Activated gamma-delta T cell (primary cell): ENCODE data around the gene SEC16A.

Source experiments
- DNase-seq: peaks from one replicate; lab custom pipeline; 2025; lab: John Stamatoyannopoulos, UW

The SEC16A gene

DNA sequence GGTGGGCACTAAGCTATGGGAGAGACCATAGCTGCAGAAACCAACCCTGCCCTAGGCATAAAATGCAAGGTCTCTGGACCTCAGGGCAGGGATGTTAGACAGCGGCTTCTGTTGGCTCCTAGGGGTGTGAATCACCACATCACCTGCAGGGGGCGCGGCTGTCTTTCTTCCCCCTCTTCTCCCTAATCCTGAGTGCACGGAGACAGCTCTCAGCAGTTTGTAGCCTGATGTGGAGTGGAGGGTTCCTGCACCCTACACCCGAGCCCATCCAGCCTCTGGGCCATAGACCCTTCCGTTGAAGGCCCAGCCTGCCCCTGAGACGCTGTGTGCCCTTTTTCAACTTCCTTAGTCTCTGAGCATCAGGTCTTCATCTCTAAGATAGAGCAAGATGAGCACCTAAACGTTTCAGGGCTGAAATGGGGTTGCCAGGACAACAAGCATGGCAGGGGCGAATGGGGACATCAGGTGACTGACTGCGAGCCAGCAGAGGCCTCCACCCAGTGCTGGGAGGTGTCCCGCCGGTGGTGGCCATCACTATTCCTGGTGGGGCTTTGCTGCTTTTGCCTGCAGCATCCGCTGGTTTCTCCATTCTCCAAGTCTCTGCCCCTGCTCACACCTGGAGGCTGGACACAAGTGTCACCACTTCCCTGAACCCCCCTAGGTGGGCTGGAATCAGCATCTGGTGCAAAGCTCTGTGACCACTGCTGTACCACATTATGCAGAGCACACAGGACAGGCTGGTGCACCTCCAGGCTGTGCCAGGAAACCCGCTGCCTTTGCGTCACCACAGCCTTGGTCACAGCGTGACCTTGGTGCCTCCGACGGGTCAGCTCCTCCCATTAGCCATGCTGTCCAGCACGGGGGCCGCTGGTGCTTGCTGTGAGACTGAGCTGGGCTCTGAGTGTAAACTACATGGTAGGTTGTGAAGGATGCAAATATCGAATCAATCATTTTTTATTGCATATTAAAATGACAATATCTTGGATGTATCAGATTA, 2.5 kb upstream of the SEC16A start:
- no peak for DNase-seq

DNA sequence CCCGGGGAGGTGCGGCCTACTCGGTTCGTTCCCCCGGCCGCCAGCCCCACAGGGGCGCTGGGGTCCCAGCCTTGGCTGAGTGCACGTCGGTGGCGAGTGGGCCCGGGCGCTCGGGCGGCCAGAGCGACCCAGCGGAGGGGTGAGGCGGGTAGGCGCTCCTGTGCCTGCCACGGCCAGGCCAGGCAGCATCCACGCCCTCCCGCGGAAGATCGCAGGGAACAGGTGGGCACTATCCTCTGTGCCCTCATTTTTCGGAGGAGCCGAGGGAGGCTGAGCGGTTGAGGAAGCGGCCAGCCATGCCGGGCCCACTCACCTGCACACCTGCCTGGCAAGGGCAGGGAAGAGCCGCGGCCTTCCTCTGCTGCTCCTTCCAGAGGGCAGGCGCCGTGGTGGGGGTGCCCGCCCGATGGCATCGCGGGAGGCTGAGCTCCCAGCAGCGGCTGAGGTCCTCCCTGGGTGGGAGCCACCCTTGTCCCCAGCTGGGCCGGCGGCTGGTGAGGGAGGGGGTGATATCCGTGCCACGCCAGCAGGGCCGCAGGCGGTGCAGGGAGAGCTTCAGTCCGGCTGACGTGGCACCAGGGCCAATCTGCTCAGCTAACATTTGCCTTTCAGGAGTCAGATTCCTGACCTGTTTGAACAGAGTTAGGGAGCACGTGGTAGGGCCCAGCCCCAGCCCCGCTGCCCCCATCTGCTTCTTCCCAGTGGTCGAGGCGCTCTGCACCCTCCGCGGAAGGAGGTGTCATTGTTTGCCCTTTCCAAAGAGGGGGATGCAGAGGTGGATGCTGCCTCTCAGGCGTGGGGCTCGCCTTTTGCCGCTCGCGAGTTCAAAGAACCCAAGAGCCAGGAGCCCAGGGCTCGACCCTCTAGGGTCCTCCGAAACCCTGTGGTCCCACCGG, 1.6 kb upstream of the SEC16A start:
- DNase-seq = peak; percentile 48

DNA sequence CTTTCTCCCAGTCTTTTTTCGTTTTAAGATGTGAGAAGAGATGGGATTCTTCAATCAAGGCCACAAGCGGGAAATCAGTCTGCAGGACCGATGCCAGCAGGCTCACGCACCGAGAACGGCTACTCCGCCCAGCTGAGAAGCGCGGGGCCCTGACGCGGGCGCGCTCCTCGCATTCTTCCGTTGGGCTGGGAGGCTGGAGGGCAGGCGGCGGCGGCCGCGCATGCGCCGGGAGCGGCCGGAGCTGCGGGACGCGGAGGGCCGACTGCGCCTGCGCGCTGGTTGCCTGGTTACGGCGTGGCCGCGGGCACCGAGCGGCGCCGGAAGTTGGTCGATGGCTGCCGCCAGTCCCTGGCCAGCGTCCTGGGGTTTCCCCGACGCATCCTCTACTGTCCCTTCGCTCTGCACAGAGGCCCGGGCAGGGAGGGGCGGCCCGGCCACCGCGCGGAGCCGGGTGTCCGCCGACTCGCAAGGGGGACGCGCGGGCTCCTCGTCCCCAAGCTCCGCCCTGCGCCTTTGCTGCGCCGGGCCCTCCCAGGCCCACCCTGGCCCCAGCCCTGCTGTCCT, 831 bp upstream of the SEC16A start:
- peak; percentile 96 for DNase-seq

DNA sequence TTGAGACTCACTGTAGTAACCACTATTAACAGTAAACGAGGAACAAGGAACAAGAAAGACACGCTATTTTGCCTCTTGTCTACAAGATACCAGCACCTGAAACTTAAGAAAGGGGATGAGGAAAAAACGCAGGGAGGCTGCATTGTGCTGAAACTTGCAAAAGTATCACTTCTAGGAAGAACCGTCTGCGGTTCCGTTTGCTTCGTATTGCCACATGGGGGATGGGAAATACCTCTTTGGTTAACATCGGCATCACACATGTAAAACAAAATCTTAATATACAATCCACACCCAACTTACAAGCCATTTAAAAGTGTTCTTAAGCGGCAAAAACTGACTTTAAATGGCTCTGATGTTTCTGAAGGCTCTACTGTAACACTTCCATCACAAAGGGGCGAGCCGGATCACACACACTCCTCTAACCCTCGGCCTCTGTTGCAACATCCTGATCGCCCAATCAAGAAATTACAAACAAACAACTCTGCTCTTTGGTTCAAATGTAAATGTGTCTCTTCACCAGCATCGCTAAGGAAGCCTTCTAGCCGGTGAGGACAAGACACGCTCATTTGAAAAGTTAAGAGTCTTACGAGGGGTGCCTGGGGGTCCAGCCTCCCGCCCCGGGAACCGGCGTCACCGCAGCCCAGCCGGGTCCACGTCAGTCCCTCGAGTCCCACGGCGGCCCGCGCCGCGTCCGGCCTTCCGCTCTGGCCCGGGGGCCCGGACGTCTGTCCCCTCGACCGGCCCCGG, 621 bp downstream of the SEC16A start:
- no peak for DNase-seq

DNA sequence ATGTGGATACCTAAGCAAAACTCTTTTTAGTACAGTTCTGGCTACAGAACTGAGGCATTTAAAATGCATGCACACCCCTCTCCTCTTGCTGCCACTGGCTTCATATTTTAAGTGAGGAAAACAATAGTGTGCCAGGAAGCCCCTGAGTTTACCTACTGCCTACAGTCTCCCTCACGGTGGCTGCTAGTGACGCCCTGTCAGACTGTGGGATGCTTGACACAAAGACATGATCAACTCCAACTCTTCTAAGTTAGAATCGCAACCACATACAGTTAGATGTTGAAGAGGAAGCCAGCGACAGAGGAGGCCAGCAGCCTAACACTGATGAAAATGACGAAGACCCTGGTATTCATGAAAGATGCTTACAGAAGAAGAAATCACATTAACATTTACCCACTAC, 1.3 kb downstream of the SEC16A start:
- no peak for DNase-seq

DNA sequence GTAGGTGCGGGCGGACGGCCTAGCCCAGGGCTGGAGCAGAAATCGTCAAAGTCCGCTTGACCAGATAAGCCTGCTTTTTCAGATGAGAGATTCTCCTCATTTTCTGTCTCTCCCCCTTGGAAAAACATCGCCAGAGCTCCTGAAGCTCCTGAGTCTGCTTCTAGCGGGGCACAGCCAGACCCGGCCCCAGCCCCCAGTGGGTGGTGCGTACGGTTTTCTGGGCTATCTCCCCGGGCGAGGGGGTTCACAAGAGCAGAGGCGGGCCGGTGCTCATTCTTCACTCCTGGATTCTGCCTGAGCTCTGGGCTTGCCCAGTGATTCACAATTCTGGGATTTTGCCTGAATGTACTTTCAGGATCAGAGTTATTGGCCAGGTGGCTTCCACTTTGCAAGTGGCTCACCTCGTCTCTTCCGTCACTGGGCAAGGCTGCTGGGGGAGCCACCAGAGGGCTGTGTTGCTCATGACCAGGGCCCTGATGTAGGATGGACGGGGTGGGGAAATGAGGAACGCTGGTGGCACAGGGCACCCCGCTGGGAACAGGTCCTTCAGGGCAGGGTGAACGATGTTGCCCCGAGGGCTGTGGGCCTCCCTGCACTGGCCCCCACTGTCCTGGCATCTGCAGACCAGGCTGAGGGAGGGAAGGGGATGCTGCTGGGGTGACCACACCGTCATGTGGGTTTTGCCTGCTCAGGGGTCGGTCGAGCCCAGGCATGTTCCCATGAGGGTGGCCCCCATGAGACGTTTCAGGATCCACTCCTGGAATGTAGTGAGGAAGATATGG, 6.3 kb downstream of the SEC16A start:
- no peak for DNase-seq

DNA sequence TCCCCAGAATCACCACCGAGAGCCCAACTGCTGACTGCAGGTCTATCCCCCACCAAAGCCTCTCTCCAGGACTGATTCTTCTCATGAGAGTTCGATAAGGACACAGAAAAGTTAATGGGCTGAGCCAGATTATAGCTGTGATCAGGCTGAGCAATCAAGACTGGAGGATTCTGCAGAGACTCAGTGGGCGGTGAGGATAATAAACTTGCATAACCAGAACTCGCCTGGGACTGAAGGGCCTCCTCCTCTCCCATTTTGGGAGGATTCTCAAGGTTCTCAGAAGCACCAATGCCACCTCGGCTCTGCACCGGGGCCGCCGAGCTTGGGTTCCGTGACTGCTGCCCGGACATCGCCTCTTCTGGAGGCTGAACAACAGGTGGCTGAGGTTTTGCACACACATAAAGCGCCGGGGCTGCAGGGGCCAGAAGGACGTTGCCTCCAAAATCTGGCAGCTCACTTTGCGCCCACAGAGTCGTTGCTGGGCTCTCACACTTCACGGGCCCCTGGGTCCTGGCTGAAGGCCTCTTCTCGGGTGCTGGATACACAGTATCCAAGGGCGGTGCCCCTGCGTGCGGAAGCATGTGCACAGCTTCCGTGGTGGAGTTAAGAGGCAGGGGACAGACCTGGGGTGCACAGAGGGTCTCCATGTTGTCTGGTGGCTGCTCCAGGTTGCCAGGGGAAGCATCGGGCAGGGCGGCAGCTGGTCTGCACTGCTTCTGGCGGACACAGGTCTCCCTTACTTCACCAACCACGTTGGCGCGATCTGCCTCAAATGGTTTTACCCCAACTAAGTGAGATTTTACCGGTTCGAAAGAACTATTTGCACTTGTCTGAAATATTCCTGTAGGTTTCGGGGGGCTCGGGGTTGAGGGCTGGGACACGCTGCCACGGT, 7.6 kb downstream of the SEC16A start:
- DNase-seq = no peak

DNA sequence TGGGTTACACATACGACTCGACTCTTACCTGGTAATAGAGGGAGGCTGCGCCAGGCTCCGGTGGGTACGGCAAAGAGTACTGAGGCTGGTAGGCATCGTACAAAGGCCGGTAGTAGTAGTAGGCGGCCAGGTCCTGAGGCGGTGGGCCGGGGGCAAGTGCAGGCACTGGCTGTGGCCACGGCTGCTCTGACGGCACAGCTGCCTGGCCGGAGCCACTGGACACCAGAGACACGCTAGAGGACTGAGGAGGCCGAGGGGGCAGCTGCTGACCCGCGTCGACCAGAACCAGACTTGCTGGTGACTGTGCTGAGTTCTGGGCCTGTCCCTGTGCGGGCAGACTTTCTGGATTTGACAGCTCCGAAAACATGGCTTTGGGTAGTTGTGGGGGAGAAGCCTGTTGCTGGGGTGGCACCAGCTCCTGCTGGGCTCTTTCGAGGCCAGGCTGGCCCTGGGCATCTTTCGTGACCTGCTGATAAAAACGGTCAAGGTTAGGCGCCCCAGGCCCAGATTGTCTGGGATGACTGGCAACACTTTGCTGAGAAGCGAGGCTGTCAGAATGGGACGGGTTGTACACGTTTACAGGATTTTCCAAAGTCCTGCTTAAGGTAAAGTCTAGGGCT, 8.7 kb downstream of the SEC16A start:
- no peak for DNase-seq

DNA sequence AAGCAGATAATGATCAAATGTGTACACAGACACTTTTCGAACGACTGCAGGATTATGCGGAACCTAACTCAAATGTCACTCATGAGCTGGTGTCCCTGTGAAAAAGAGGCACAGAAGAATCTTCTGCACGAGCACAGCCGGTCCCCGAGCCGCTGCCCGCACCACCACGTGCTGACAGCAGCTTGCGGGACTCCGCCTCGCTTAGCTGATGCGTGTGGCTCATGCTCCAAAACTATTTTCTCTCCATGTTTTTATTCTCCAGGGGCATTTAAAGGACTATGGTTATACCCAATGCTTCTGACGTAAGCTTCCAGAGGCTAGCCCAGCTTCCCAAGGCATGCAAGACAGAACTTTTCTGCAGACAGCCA, 9.5 kb downstream of the SEC16A start:
- no peak for DNase-seq

DNA sequence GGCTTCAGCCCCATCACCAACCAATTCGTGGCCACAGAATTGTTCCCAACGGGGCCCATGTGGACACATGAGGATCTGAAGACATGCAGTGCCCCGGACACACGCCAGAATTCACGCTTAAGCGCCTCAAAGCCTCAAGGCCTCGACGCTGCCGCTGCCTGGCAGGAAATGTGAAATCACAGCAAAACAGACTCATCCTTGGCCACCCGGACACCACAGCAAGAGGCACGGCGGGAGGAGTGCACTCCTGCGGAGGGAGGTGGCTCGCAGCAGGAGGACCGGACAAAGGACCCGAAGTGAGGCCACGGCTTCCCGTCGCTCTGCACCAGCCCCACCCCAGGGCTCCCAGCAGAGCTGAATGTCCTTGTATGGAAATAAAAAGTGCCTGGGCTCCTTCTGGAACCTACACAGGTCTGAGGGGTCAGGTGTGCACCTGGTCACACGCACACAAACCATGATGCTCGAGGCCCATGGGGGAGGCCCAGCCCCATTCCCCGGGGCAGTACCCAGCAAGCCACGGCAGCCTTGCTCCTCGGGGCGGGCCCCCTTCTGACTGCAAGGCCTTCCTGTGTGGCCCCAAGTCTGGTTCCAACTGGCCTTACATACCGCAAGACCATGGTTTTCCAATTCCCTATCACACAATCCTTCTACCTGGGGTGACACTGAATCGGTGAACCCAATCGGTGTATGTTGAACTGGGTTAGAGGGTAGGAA, 10.0 kb downstream of the SEC16A start:
- no peak for DNase-seq

DNA sequence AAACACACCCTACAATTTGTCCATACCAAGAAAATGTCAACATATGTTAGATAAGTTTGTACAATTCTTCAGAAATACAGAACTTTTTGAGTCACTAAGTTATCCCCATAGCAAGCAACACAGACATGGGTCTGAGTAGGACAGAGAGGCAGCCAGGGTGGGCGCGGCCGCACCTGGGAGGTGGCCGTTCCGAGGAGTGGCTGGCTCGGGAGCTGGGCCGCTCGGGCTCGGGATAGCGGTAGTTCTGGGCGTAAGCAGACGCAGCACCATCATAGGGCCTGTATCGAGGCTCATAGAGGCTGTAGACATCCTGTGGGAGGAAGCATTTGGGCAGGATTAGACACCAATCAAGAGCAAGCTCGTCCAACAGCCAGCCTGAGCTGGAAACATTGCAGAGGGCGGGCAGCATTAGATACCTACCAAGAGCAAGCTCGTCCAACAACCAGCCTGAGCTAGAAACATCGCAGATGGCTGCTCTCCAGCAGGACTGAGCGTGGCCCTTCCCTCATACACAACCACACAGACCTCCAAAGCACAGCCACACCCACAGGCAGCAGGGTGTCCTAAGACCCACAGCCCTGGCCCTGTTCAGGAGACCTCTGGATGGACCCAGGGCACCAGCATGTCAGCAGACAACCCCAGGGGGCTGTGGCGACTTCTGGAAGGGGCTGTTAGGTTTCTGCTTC, 10.9 kb downstream of the SEC16A start:
- no peak for DNase-seq

DNA sequence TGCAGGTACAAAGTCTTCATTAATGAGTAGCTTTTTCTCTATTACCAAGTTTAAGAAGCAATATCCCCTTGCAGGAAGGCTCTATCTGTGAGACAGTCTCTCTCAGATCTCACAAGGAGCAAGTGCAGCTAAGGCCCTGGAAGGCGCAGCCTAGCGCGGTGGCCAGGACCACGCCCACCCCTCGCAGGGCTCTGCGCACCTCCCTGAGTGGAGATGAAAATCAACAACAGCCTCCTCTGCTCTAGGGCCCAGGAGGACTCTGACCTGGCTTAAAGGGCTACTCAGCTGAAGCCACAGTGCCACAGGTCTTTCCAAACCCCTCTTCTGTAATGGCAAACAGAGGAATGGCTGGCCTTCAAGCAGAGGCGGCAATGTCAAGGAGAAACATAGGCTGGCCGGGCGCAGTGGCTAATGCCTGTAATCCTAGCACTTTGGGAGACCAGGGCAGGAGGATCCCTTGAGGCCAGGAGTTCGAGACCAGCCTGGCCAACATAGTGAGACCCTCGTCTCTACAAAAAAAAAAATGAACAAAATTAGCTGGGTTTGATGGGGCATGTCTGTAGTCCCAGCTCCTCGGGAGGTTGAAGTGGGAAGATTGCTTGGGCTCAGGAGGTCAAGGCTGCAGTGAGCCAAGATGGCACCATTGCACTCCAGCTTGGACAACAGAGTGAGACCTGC, 11.9 kb downstream of the SEC16A start:
- no peak for DNase-seq

DNA sequence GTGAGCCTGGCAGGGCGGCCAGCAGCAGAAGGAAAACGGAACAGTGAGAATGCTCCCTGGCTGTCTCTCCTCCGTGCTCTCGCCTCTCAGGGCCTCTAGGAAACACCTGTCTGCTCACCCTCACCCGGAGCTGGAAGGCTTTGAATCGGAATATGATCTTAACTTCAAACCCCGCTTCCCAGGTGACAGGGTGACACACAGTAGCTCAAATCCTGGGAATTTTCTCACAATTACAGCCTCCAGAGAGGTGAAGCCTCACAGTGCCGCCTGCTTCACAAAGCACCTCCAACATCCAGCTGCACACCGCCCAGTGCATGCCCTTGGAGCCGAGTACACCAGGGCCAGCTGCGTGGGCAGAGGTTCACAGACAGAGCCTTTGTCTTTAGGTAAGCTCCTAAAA, 12.5 kb downstream of the SEC16A start:
- DNase-seq = no peak

DNA sequence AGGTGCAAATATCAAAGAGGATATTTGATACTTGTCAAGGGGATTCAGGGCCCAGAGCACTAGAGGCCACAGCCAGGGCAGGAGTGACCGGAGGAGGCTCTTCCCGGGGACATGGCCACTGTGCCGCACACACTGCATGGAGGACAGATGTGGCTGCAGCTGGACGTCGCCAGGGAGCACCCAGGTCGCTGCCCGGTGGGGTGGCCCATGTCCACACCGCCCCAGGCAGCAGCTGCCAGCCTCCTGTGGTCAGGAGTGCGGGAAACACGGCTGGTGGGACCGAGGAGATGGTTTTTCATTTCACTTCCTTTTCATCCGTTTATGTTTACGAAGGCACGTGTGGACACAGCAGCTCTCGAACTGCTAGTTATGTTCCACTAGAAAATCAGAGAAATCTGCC, 15.1 kb downstream of the SEC16A start:
- no peak for DNase-seq

DNA sequence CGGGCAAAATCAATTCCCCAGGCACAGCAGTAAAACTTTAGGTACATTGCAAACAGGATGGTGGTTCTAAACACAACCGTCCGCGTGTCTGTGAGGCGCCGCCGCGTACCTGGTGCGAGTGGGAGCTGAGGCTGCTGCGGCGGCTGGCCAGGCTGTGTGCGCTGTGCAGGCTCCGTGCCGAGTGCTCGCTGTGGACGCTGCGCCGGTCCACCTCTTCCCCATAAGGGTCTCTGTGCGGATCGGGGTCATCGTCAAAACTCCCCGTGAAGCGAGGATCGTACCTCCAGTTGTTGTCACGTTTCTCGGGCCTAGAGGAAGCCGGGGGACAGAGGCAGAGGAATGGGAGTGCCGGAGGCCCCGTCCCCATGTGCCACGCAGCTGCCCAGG, 16.7 kb downstream of the SEC16A start:
- no peak for DNase-seq

DNA sequence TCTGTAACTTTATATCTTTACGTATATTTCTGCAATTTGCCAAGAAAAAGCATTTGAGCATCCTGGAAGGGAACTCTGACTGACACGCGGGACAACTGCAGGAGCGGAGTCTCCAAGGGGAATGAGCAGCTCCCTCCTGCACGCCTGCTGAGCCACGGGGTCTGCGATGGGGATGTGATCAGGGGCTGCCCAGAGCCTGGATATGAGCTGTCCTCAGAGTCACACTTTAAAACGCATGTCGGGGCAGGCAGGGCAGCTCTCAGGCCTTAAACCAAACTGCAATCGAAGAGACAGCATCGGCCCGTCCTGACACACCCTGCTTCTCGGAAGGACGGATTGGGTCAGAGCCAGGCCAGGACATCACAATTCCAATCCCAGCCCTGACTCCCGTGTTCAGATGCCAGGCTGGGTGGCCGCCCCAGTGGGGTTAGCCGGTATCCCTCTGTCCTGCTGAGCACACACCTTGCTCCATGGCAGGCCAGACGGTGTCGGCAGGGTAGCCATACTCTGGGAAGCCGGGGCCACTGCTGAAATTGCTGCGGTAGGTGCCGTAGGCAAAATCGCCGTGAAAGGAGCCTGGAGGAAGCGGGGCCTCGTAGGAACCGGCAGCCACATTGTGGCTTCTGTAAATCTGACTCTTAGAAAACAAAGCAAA, 17.2 kb downstream of the SEC16A start:
- DNase-seq = no peak

DNA sequence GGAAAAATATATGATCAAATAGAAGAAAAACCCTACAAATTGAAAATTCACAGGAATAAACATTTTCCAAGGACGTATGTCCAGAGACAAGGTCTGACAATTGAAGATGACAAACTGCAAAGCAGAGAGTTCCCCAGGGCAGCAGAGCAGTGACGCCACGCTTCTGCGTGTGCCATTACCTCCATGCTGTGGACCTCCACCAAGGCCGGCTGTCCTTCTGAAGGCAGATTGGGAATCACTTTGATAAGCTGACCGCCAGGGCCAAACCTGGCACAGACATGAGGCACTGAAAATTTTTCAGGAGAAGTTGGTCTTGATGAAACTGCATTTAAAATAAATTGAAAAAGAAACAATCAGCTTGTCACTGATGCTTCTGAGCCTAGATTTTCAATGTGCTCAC, 18.6 kb downstream of the SEC16A start:
- DNase-seq = no peak
